H1 (cell line): ENCODE measurements around the gene L2HGDH. TPM values are rescaled to one million over a fixed set of nuclear protein-coding genes. Genes with fewer than 3 reads are reported as not detected.

Experiments
- CTCF ChIA-PET: fragments of 300-600 bp; sonication (Branson Sonifier 250); formaldehyde crosslinking; loops from one replicate; lab custom pipeline; 2021; ENCODE audit not compliant: partially characterized antibody; lab: Charles Lee
- POLR2A ChIA-PET: fragments of 300-600 bp; sonication (Branson Sonifier 250); formaldehyde crosslinking; loops from one replicate; lab custom pipeline; 2021; ENCODE audit warnings: inconsistent platforms; ENCODE audit not compliant: partially characterized antibody; lab: Charles Lee
- DNase-seq, 2 experiments: peaks; one replicate each; pipeline versions ENCODE4 v3.0.0 to v3.0.0-alpha.2; 2010 to 2022; ENCODE audit warnings: low spot score in 2 of 2, low read depth in 1 of 2, mixed read lengths in 1 of 2
- FAIRE-seq: peaks from 2 replicates; lab custom pipeline; 2011; peaks lifted over from hg19 to GRCh38; lab: Jason Lieb, UNC
- H2AFZ ChIP-seq: 2 replicates; pipeline ENCODE4 v1.8.1; 2012; ENCODE audit warnings: low read length, inconsistent platforms
- H2AK5ac ChIP-seq: 2 replicates; pipeline ENCODE4 v1.6.1; 2013; ENCODE audit warnings: low read depth, low read length
- H2BK120ac ChIP-seq: replicated peaks from 2 replicates; pipeline ENCODE3; 2013; ENCODE audit warnings: low read depth, low read length, inconsistent platforms
- H2BK12ac ChIP-seq: 2 replicates; pipeline ENCODE4 v1.6.1; 2013; ENCODE audit warnings: low read depth, low read length
- H2BK15ac ChIP-seq: 2 replicates; pipeline ENCODE4 v1.6.1; 2013; ENCODE audit warnings: low read length
- H2BK20ac ChIP-seq: 2 replicates; pipeline ENCODE4 v1.6.1; 2013; ENCODE audit warnings: low read length
- H2BK5ac ChIP-seq: 2 replicates; pipeline ENCODE4 v1.6.1; 2013; ENCODE audit warnings: low read depth, low read length
- H3K14ac ChIP-seq: 2 replicates; pipeline ENCODE4 v1.6.1; 2013; ENCODE audit warnings: inconsistent platforms; ENCODE audit not compliant: insufficient read length
- H3K18ac ChIP-seq: 2 replicates; pipeline ENCODE4 v1.6.1; 2013; ENCODE audit warnings: low read length; ENCODE audit errors: extremely low read depth
- H3K23ac ChIP-seq: 2 replicates; pipeline ENCODE4 v1.6.1; 2013; ENCODE audit warnings: inconsistent platforms; ENCODE audit not compliant: insufficient read length
- H3K23me2 ChIP-seq: 2 replicates; pipeline ENCODE4 v1.6.1; 2013; ENCODE audit warnings: low read depth, low read length
- H3K27ac ChIP-seq: 2 replicates; pipeline ENCODE4 v1.6.1; 2011; ENCODE audit warnings: low read depth, low read length, inconsistent platforms
- H3K27me3 ChIP-seq, 4 experiments: replicated peaks in 1 of 4; 1 replicate in 1 of 4; 2 replicates in 3 of 4; pipeline versions ENCODE4 v1.6.1 to v1.8.1; 2011 to 2013; ENCODE audit warnings: low read length in 3 of 4, mild to moderate bottlenecking in 3 of 4, inconsistent platforms in 2 of 4, mixed read lengths in 2 of 4, moderate library complexity in 1 of 4; ENCODE audit not compliant: control insufficient read depth in 3 of 4, insufficient read depth in 3 of 4; ENCODE audit errors: extremely low read depth in 1 of 4
- H3K36me3 ChIP-seq, 4 experiments: 2 replicates each; pipeline versions ENCODE4 v1.6.1 to v1.8.1; 2011 to 2013; ENCODE audit warnings: mild to moderate bottlenecking in 4 of 4, low read length in 3 of 4, moderate library complexity in 2 of 4, control low read depth in 1 of 4, inconsistent platforms in 1 of 4; ENCODE audit not compliant: insufficient read depth in 4 of 4, control insufficient read depth in 2 of 4
- H3K4ac ChIP-seq: replicated peaks from 2 replicates; pipeline ENCODE3; 2013; ENCODE audit warnings: low read length, low read depth, mixed read lengths, inconsistent platforms; ENCODE audit not compliant: insufficient read length
- H3K4me1 ChIP-seq, 4 experiments: replicated peaks in 1 of 4; 1 replicate in 1 of 4; 2 replicates in 3 of 4; pipeline versions ENCODE4 v1.6.1 to v1.8.1; 2011 to 2013; ENCODE audit warnings: low read length in 3 of 4, inconsistent platforms in 2 of 4, mixed read lengths in 1 of 4; ENCODE audit not compliant: insufficient read depth in 4 of 4, control insufficient read depth in 3 of 4
- H3K4me2 ChIP-seq, 2 experiments: 2 replicates each; pipeline versions ENCODE4 v1.6.1 to v1.8.1; 2011 to 2013; ENCODE audit warnings: low read depth in 2 of 2, low read length in 2 of 2, control low read depth in 1 of 2, inconsistent platforms in 1 of 2, mild to moderate bottlenecking in 1 of 2; ENCODE audit not compliant: insufficient read depth in 1 of 2
- H3K4me3 ChIP-seq, 4 experiments: fragments of 200-600, 300-600 bp in 1 of 4; sonication (generic), shearing (Covaris generic), sonication (Bioruptor Twin) in 1 of 4; 2 replicates each; pipeline versions ENCODE4 v1.5.1 to v1.8.1; 2011 to 2016; ENCODE audit warnings: low read length in 4 of 4, low read depth in 3 of 4, control low read depth in 2 of 4, inconsistent platforms in 2 of 4, mild to moderate bottlenecking in 2 of 4, mixed read lengths in 1 of 4, moderate library complexity in 1 of 4; ENCODE audit not compliant: insufficient read depth in 2 of 4; ENCODE audit errors: extremely low read depth in 1 of 4
- H3K56ac ChIP-seq: replicated peaks from 2 replicates; pipeline ENCODE3; 2013; ENCODE audit warnings: low read depth, mild to moderate bottlenecking, mixed read lengths, low read length, inconsistent platforms; ENCODE audit not compliant: insufficient read length
- H3K79me1 ChIP-seq: 2 replicates; pipeline ENCODE4 v1.6.1; 2013; ENCODE audit warnings: low read depth, low read length, control low read depth
- H3K79me2 ChIP-seq, 2 experiments: 2 replicates each; pipeline versions ENCODE4 v1.6.1 to v1.8.1; 2012 to 2013; ENCODE audit warnings: low read length in 2 of 2, mild to moderate bottlenecking in 2 of 2, inconsistent platforms in 1 of 2; ENCODE audit not compliant: insufficient read depth in 2 of 2, control insufficient read depth in 1 of 2
- H3K9ac ChIP-seq, 4 experiments: replicated peaks in 1 of 4; 1 replicate in 1 of 4; 2 replicates in 3 of 4; pipeline versions ENCODE4 v1.6.1 to v1.8.1; 2011 to 2013; ENCODE audit warnings: low read depth in 3 of 4, low read length in 3 of 4, control low read depth in 2 of 4, mild to moderate bottlenecking in 2 of 4, moderate library complexity in 2 of 4, inconsistent platforms in 1 of 4; ENCODE audit errors: extremely low read depth in 1 of 4
- H3K9me3 ChIP-seq, 2 experiments: 2 replicates each; pipeline versions ENCODE4 v1.6.1 to v1.8.1; 2012 to 2013; ENCODE audit warnings: mild to moderate bottlenecking in 2 of 2, moderate library complexity in 2 of 2, control low read depth in 1 of 2, inconsistent platforms in 1 of 2, low read depth in 1 of 2, low read length in 1 of 2, mixed read lengths in 1 of 2; ENCODE audit not compliant: insufficient read depth in 2 of 2
- H4K20me1 ChIP-seq, 2 experiments: replicated peaks in 1 of 2; 2 replicates each; pipeline versions ENCODE3 to v1.8.1; 2011 to 2013; ENCODE audit warnings: inconsistent platforms in 2 of 2, low read length in 2 of 2, mild to moderate bottlenecking in 1 of 2; ENCODE audit not compliant: insufficient read depth in 2 of 2, control insufficient read depth in 1 of 2
- H4K5ac ChIP-seq: 2 replicates; pipeline ENCODE4 v1.6.1; 2013; ENCODE audit warnings: low read length, low read depth, mixed read lengths, inconsistent platforms; ENCODE audit not compliant: insufficient read length
- H4K8ac ChIP-seq: 2 replicates; pipeline ENCODE4 v1.8.0; 2013; ENCODE audit warnings: mild to moderate bottlenecking, moderate library complexity, low read length, inconsistent platforms; ENCODE audit not compliant: insufficient read depth; ENCODE audit errors: extremely low read depth
- H4K91ac ChIP-seq: replicated peaks from 2 replicates; pipeline ENCODE3; 2013; ENCODE audit warnings: low read length, mixed read lengths, inconsistent platforms; ENCODE audit not compliant: insufficient read length
- ASH2L ChIP-seq: fragments of 200-600, 300-600 bp; sonication (generic); IDR thresholded peaks from one replicate; pipeline ENCODE4 v1.7.1; 2017; ENCODE audit warnings: low read length
- CBX5 ChIP-seq: fragments of 300-800, 300-1000 bp; sonication (generic); IDR thresholded peaks from 2 replicates; pipeline ENCODE4 v1.7.1; 2016; ENCODE audit warnings: antibody characterized with exemption, low read length, low read depth
- WGBS, 2 experiments: shearing (Covaris generic) in 1 of 2; methylation state at CpG; one replicate each; pipeline versions ENCODE4 v1.1.6 to v1.1.7; 2013 to 2015; ENCODE audit warnings: low lambda C conversion rate in 2 of 2, mixed read lengths in 2 of 2, inconsistent platforms in 1 of 2, low coverage in 1 of 2, missing lambda C conversion rate in 1 of 2; ENCODE audit not compliant: insufficient replicate concordance in 2 of 2, insufficient coverage in 1 of 2, insufficient read length in 1 of 2; ENCODE audit errors: extremely low coverage in 1 of 2, missing lambda C conversion rate in 1 of 2; 5-methylcytosine and 5-hydroxymethylcytosine counted together
- polyA plus RNA-seq, 7 experiments: library from polyadenylated mRNA; depleted of rRNA in 3 of 7; stranded (reverse) in 5 of 7; unstranded in 2 of 7; fragments of >200 nt in 5 of 7; fragments of 200-250 nt in 2 of 7; gene quantifications; 1 replicate in 5 of 7; 2 replicates in 1 of 7; 4 replicates in 1 of 7; pipeline versions ENCODE4 v1.2.1 to v1.2.3, GENCODE V29; 2011 to 2013; ENCODE audit warnings: missing spikeins in 2 of 7, mixed read lengths in 2 of 7
- total RNA-seq: library from RNA; stranded (reverse); fragmentation: NEBNext Ultra II Directional; extraction: Animal tissue kit (Norgen Biotek cat#: 25700); gene quantifications from 2 replicates; pipeline ENCODE4 v1.2.1, GENCODE V29; 2021

L2HGDH gene
- total and polyA plus RNA-seq, 2 of the 8 experiments (the other 6 are each of a cell fraction or from before 2014, with no cell fraction given), result 12.2 to 28.6 TPM

- Histone ChIP-seq H3K27ac (no peak overlapping the region), H4K5ac (no peak overlapping the region), H3K18ac (no peak overlapping the region), H3K9ac (no peak overlapping the region), H2BK12ac (no peak overlapping the region), H2BK120ac (no peak overlapping the region), H3K23ac (no peak overlapping the region), H2AK5ac (no peak overlapping the region), H3K4me3 (no peak overlapping the region), H3K23me2 (peaks cover 3% of the 10 kb centered on the region; the same call in 1 of the 2 replicates), H3K79me2 (peaks cover 0 to 21% of the 10 kb centered on the region in 2 experiments; a peak in 3 of 4 replicates), H3K56ac (no peak overlapping the region), H4K20me1 (no peaks in the 10 kb centered on the region), H3K4me2 (no peak overlapping the region; a peak in 1 of 4 replicates), H3K4me1 (no peaks in the 10 kb centered on the region; a peak in 1 of 7 replicates), H3K9me3 (no peaks in the 10 kb centered on the region), H3K79me1 (no peaks in the 10 kb centered on the region), H4K91ac (no peak overlapping the region), H3K14ac (no peak overlapping the region), H3K36me3 (no peaks in the 10 kb centered on the region), H2AFZ (no peak overlapping the region), H3K4ac (no peak overlapping the region), H3K27me3 (peaks cover 0 to 5% (median 0%) of the 10 kb centered on the region in 4 experiments; a peak in 2 of 7 replicates), H2BK5ac (no peak overlapping the region), H2BK20ac (no peak overlapping the region), H4K8ac (no peak overlapping the region; the same call in 1 of the 2 replicates), H2BK15ac (no peak overlapping the region)
- DNase-seq, result no peak
- no peak for TF ChIP-seq ASH2L
- no peak for TF ChIP-seq CBX5
- CTCF ChIA-PET, result interaction anchor here (0.7 kb wide), 1 partner anchor 59 kb away, joined by 3 read pairs; no protein-coding TSS in a partner anchor
- POLR2A ChIA-PET, result interaction anchor here (0.7 to 1.9 kb wide), 3 partner anchors 9 to 117 kb away, joined by 3 to 4 read pairs (median 4); partner anchors contain the start of gene VCPKMT
- FAIRE-seq, result no peak
- WGBS, 2 experiments, result 88% methylated on average over 14 of the region's 14 CpGs; no CpG with 5 or more reads in 1 of the 2 experiments
Measured at GRCh38 chr14:50233166-50233950, 78.7 kb downstream of the L2HGDH start.
